K562 (cell line): ENCODE results near the gene ABHD3. TPM values are rescaled to one million over a fixed set of nuclear protein-coding genes. Genes with fewer than 3 reads are reported as not detected.

Experiments
- ATAC-seq: fragments of 200-7000 bp; cut with Tn5 transposase; 3 replicates; pipeline ENCODE4 v1.9.1; 2020; ENCODE audit warnings: moderate library complexity
- BruUV-seq: library from RNA; stranded (reverse); fragments of 400-500 nt; replicated peaks from 2 replicates; lab custom pipeline; 2021; lab: Mats Ljungman, UMichigan
- CTCF ChIA-PET: fragments of 300-600 bp; formaldehyde crosslinking; extraction: SDS; loops from one replicate; lab custom pipeline; 2021; ENCODE audit warnings: low intra/inter-chr PET ratio; lab: Yijun Ruan, JAX
- POLR2A ChIA-PET: fragments of 300-600, 350-650 bp; sonication (Branson Sonifier 250); formaldehyde crosslinking; extraction: SDS; loops from one replicate; lab custom pipeline; 2021; ENCODE audit warnings: antibody characterized with exemption, inconsistent platforms; lab: Yijun Ruan, JAX
- DNase-seq, 4 experiments: peaks; one replicate each; pipeline versions ENCODE4 v3.0.0 to v3.0.0-alpha.2; 2011 to 2018; ENCODE audit warnings: low spot score in 3 of 4, mixed read lengths in 3 of 4; ENCODE audit errors: extremely low read depth in 1 of 4
- FAIRE-seq: peaks from 2 replicates; lab custom pipeline; 2011; peaks lifted over from hg19 to GRCh38; lab: Jason Lieb, UNC
- H2AFZ ChIP-seq: 2 replicates; pipeline ENCODE4 v1.6.0; 2011; ENCODE audit warnings: low read depth, low read length, control low read depth, inconsistent platforms
- H3K27ac ChIP-seq: fragments of 200-600 bp; 3 replicates; pipeline ENCODE4 v1.8.0; 2011; ENCODE audit warnings: low read depth, mild to moderate bottlenecking, control low read depth, inconsistent platforms, low read length, moderate library complexity, mixed read lengths; ENCODE audit errors: extremely low read depth
- H3K27me3 ChIP-seq, 2 experiments: fragments of 300-600 bp in 1 of 2; 2 replicates in 1 of 2; 3 replicates in 1 of 2; pipeline versions ENCODE4 v1.6.0 to v1.8.0; 2011; ENCODE audit warnings: inconsistent platforms in 2 of 2, low read length in 2 of 2, mild to moderate bottlenecking in 1 of 2, mixed read lengths in 1 of 2, moderate library complexity in 1 of 2; ENCODE audit not compliant: control insufficient read depth in 2 of 2, insufficient read depth in 2 of 2
- H3K36me3 ChIP-seq: fragments of 300-600 bp; 3 replicates; pipeline ENCODE4 v1.8.0; 2011; ENCODE audit warnings: mild to moderate bottlenecking, low read length, inconsistent platforms; ENCODE audit not compliant: control insufficient read depth, insufficient read depth
- H3K4me1 ChIP-seq, 2 experiments: fragments of 200-600 bp in 1 of 2; replicated peaks in 1 of 2; 2 replicates in 1 of 2; 3 replicates in 1 of 2; pipeline versions ENCODE4 v1.5.1 to v1.8.0; 2011; ENCODE audit warnings: inconsistent platforms in 2 of 2, low read length in 2 of 2, mild to moderate bottlenecking in 1 of 2, mixed read lengths in 1 of 2, moderate library complexity in 1 of 2; ENCODE audit not compliant: control insufficient read depth in 2 of 2, insufficient read depth in 2 of 2
- H3K4me2 ChIP-seq: 2 replicates; pipeline ENCODE4 v1.6.1; 2011; ENCODE audit warnings: low read length, control low read depth, inconsistent platforms, mixed read lengths; ENCODE audit not compliant: insufficient read depth
- H3K4me3 ChIP-seq: fragments of 200-600 bp; sonication (generic), shearing (Covaris generic); 2 replicates; pipeline ENCODE4 v1.5.1; 2016; ENCODE audit warnings: control low read depth, inconsistent platforms
- H3K79me2 ChIP-seq: fragments of 200-600 bp; 3 replicates; pipeline ENCODE4 v1.8.0; 2011; ENCODE audit warnings: low read length, inconsistent platforms; ENCODE audit not compliant: control insufficient read depth, insufficient read depth
- H3K9ac ChIP-seq, 2 experiments: 2 replicates each; pipeline versions ENCODE4 v1.6.0 to v1.6.1; 2011; ENCODE audit warnings: low read depth in 2 of 2, low read length in 2 of 2, control low read depth in 1 of 2, inconsistent platforms in 1 of 2, mild to moderate bottlenecking in 1 of 2, mixed read lengths in 1 of 2; ENCODE audit not compliant: insufficient read depth in 1 of 2
- H3K9me1 ChIP-seq: one replicate; pipeline ENCODE4 v1.6.0; 2011; ENCODE audit warnings: inconsistent platforms, mild to moderate bottlenecking, low read length, moderate library complexity; ENCODE audit not compliant: control insufficient read depth, insufficient read depth
- H3K9me3 ChIP-seq: replicated peaks from 2 replicates; pipeline ENCODE4 v1.5.1; 2011; ENCODE audit warnings: low read depth, low read length, inconsistent platforms; ENCODE audit not compliant: control insufficient read depth, insufficient read depth
- H4K20me1 ChIP-seq: replicated peaks from 2 replicates; pipeline ENCODE4 v1.6.1; 2011; ENCODE audit warnings: low read length, inconsistent platforms, mixed read lengths; ENCODE audit not compliant: control insufficient read depth, insufficient read depth
- CBFA2T2 ChIP-seq: fragments of 450-650 bp; conservative IDR thresholded peaks from 2 replicates; pipeline ENCODE4 v1.6.1; 2017; ENCODE audit warnings: mild to moderate bottlenecking
- EP300 ChIP-seq: IDR thresholded peaks from 2 replicates; pipeline ENCODE4 v1.6.1; 2012; ENCODE audit warnings: low read length, improper control_type of control experiment
- FOXK1 ChIP-seq: sonication (generic); formaldehyde crosslinking; IDR thresholded peaks from 2 replicates; pipeline ENCODE4 v1.8.0; 2022; ENCODE audit warnings: missing genetic modification reagents, mild to moderate bottlenecking, borderline replicate concordance
- KHSRP ChIP-seq: fragments of 450-650 bp; IDR thresholded peaks from 2 replicates; pipeline ENCODE4 v1.6.1; 2017
- MECOM ChIP-seq: fragments of 250-450 bp; sonication (Bioruptor Pico); IDR thresholded peaks from 2 replicates; pipeline ENCODE4 v1.8.0; 2022; ENCODE audit warnings: inconsistent platforms
- POLR2G ChIP-seq: fragments of 200-400 bp; formaldehyde crosslinking; IDR thresholded peaks from 2 replicates; pipeline ENCODE4 v1.6.1; 2017; ENCODE audit warnings: low read depth, mild to moderate bottlenecking, antibody characterized with exemption, low read length, moderate library complexity
- PPARD ChIP-seq: fragments of 250-450 bp; sonication (Bioruptor Pico); IDR thresholded peaks from 2 replicates; pipeline ENCODE4 v1.8.0; 2022; ENCODE audit warnings: inconsistent platforms, mild to moderate bottlenecking, moderate library complexity
- RB1 ChIP-seq: fragments of 450-650 bp; IDR thresholded peaks from 2 replicates; pipeline ENCODE4 v1.6.1; 2017; ENCODE audit warnings: low read depth, mild to moderate bottlenecking
- RNF2 ChIP-seq: sonication (generic); IDR thresholded peaks from 2 replicates; pipeline ENCODE4 v1.6.1; 2016
- SAFB ChIP-seq: fragments of 200-400 bp; formaldehyde crosslinking; IDR thresholded peaks from 2 replicates; pipeline ENCODE4 v1.6.1; 2017; ENCODE audit warnings: low read depth, low read length, borderline replicate concordance
- SP2 ChIP-seq: IDR thresholded peaks from 2 replicates; pipeline ENCODE4 v1.6.1; 2011; ENCODE audit warnings: mild to moderate bottlenecking, low read depth, low read length, moderate library complexity; ENCODE audit not compliant: poor library complexity, severe bottlenecking; ENCODE audit errors: extremely low read depth
- U2AF2 ChIP-seq: fragments of 200-400 bp; formaldehyde crosslinking; optimal IDR thresholded peaks from 2 replicates; pipeline ENCODE3; 2017; ENCODE audit warnings: low read depth, mild to moderate bottlenecking, low read length
- ZBTB7A ChIP-seq: IDR thresholded peaks from 2 replicates; pipeline ENCODE4 v1.6.1; 2011; ENCODE audit warnings: low read depth, mild to moderate bottlenecking, low read length, moderate library complexity, borderline replicate concordance; ENCODE audit not compliant: control insufficient read depth
- ZFP30 ChIP-seq: fragments of 250-450 bp; sonication (Bioruptor Pico); IDR thresholded peaks from 2 replicates; pipeline ENCODE4 v1.8.0; 2022; ENCODE audit warnings: moderate library complexity, mild to moderate bottlenecking, inconsistent platforms, borderline replicate concordance
- ZNF316 ChIP-seq: fragments of 450-650 bp; IDR thresholded peaks from 2 replicates; pipeline ENCODE4 v1.6.1; 2016
- WGBS: fragments of 100-300 bp; shearing (Covaris generic); methylation state at CpG from one replicate; pipeline ENCODE4 v1.1.6; 2016; ENCODE audit warnings: low coverage, mixed read lengths; ENCODE audit not compliant: insufficient coverage; ENCODE audit errors: missing lambda C conversion rate; 5-methylcytosine and 5-hydroxymethylcytosine counted together
- in situ Hi-C: fragments of 300-500 bp; cut with MboI; formaldehyde crosslinking; loops from 4 replicates; pipeline ENCODE4 v1.15.0; 2018; ENCODE audit warnings: inconsistent platforms, mixed read lengths
- intact Hi-C: fragments of 100-400 bp; cut with micrococcal nuclease; formaldehyde crosslinking; loops from 2 replicates; pipeline ENCODE4 v1.14.2; 2022
- polyA plus RNA-seq, 8 experiments: library from polyadenylated mRNA; depleted of rRNA in 4 of 8; stranded (reverse) in 5 of 8; unstranded in 3 of 8; fragments of >200 nt; fragmentation: Nextera tagmentation in 2 of 8; fragmentation: Illumina TruSeq in 1 of 8; extraction: Ambion mirVana in 2 of 8; extraction: Trizol in 1 of 8; gene quantifications; 2 replicates each; pipeline versions ENCODE4 v1.2.1 to v1.2.3, GENCODE V29; 2011 to 2014; ENCODE audit warnings: inconsistent platforms in 1 of 8, missing spikeins in 1 of 8
- total RNA-seq, 7 experiments: library from RNA; depleted of rRNA in 6 of 7; stranded (reverse); fragments of >200 nt in 6 of 7; fragmentation: Illumina TruSeq in 2 of 7; extraction: Trizol in 2 of 7; gene quantifications; 2 replicates each; pipeline versions ENCODE4 v1.2.1 to v1.2.3, GENCODE V29; 2011 to 2021; ENCODE audit warnings: low replicate concordance in 1 of 7
- TF ChIP-seq, protein P1 (sequence below), 2 experiments: IDR thresholded peaks; 2 replicates each; pipeline ENCODE4 v1.6.1; 2012; ENCODE audit warnings: improper control_type of control experiment in 2 of 2, low read depth in 2 of 2, low read length in 2 of 2, borderline replicate concordance in 1 of 2
- TF ChIP-seq, protein P2 (sequence below): fragments of 450-650 bp; IDR thresholded peaks from 2 replicates; pipeline ENCODE4 v1.6.1; 2016; ENCODE audit warnings: antibody characterized with exemption
- TF ChIP-seq, protein P3 (sequence below): sonication (generic); formaldehyde crosslinking; IDR thresholded peaks from 2 replicates; pipeline ENCODE4 v1.9.0; 2022; ENCODE audit warnings: mild to moderate bottlenecking, missing genetic modification reagents
- TF ChIP-seq, protein P4 (sequence below): fragments of 250-450 bp; sonication (Bioruptor Pico); IDR thresholded peaks from 2 replicates; pipeline ENCODE4 v1.6.1; 2021; ENCODE audit warnings: mild to moderate bottlenecking

ABHD3 gene
- total and polyA plus RNA-seq, 9 of the 15 experiments (the other 6 are each of a cell fraction or from before 2014, with no cell fraction given), result 6.3 to 38.8 (median 19.4) TPM

DNA sequence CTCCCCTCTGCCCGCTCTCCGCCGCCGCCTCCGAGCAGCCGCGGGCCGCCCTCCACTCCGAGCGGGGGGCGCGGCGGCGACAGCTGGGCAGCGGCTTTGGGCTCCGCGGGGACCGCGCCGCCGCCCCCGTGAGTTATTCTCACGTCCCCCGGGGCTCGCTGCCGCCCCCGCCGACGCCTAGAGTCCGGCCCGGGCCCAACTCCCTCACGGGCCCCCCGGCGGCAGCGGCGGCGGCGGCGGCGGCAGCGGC lies 36.7 kb upstream of the ABHD3 start:
- Histone ChIP-seq H3K9me1 (no peaks in the 10 kb centered on the region), H3K9ac (peak overlapping the region; percentile 90 to 98; a peak in 3 of 4 replicates), H2AFZ (no peak overlapping the region), H3K4me3 (peak overlapping the region; percentile 90), H3K4me1 (peaks cover 12 to 14% of the 10 kb centered on the region in 2 experiments; a peak in 4 of 5 replicates), H3K79me2 (peaks cover 56% of the 10 kb centered on the region), H3K36me3 (no peaks in the 10 kb centered on the region), H3K4me2 (peak overlapping the region; percentile 84; the same call in 1 of the 2 replicates), H3K27ac (peak overlapping the region; percentile 95), H4K20me1 (peaks cover 7% of the 10 kb centered on the region; the same call in 1 of the 2 replicates), H3K27me3 (no peaks in the 10 kb centered on the region), H3K9me3 (no peaks in the 10 kb centered on the region; the same call in 1 of the 2 replicates)
- in situ Hi-C loops (no loop called here), intact Hi-C loops (loop anchor here (5.0 to 10.0 kb wide), 2 partner anchors 129 to 246 kb away; partner anchors contain the start of gene SNRPD1)
- ChIA-PET POLR2A (interaction anchor here (1.7 to 3.8 kb wide), 2 partner anchors 10 to 37 kb away, joined by 5 to 21 read pairs; partner anchors contain the start of gene ABHD3), CTCF (no interaction called here)
- WGBS, result 0% methylated on average over 6 of the region's 41 CpGs
- ATAC-seq (no peak), FAIRE-seq (no peak), DNase-seq (no peak)
- BruUV-seq, result no TSS peak
- TF ChIP-seq, protein P1, sequence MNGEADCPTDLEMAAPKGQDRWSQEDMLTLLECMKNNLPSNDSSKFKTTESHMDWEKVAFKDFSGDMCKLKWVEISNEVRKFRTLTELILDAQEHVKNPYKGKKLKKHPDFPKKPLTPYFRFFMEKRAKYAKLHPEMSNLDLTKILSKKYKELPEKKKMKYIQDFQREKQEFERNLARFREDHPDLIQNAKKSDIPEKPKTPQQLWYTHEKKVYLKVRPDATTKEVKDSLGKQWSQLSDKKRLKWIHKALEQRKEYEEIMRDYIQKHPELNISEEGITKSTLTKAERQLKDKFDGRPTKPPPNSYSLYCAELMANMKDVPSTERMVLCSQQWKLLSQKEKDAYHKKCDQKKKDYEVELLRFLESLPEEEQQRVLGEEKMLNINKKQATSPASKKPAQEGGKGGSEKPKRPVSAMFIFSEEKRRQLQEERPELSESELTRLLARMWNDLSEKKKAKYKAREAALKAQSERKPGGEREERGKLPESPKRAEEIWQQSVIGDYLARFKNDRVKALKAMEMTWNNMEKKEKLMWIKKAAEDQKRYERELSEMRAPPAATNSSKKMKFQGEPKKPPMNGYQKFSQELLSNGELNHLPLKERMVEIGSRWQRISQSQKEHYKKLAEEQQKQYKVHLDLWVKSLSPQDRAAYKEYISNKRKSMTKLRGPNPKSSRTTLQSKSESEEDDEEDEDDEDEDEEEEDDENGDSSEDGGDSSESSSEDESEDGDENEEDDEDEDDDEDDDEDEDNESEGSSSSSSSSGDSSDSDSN (IDR thresholded peaks at IDR 0.05; ENCODE audit: borderline replicate concordance in 1 of 2, low read depth in 2 of 2, low read length in 2 of 2), result peak in 1 of 2 experiments; percentile 14; a peak in 2 of 4 replicates
- TF ChIP-seq KHSRP (no peak), ZFP30 (CRISPR knock-in tag) (no peak), ZBTB7A (peak; percentile 83; the same call in 1 of the 2 replicates), SP2 (no peak), CBFA2T2 (no peak), MECOM (CRISPR knock-in tag) (no peak), PPARD (no peak), FOXK1 (CRISPR knock-in tag) (no peak), RB1 (no peak), ZNF316 (no peak), U2AF2 (no peak), POLR2G (peak; percentile 6), EP300 (no peak), SAFB (no peak), RNF2 (no peak)
- TF ChIP-seq, protein P2, sequence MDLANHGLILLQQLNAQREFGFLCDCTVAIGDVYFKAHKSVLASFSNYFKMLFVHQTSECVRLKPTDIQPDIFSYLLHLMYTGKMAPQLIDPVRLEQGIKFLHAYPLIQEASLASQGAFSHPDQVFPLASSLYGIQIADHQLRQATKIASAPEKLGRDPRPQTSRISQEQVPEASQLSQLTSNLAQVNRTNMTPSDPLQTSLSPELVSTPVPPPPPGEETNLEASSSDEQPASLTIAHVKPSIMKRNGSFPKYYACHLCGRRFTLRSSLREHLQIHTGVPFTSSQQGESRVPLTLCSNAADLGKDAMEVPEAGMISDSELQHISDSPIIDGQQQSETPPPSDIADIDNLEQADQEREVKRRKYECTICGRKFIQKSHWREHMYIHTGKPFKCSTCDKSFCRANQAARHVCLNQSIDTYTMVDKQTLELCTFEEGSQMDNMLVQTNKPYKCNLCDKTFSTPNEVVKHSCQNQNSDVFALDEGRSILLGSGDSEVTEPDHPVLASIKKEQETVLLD, result no peak
- TF ChIP-seq, protein P3, sequence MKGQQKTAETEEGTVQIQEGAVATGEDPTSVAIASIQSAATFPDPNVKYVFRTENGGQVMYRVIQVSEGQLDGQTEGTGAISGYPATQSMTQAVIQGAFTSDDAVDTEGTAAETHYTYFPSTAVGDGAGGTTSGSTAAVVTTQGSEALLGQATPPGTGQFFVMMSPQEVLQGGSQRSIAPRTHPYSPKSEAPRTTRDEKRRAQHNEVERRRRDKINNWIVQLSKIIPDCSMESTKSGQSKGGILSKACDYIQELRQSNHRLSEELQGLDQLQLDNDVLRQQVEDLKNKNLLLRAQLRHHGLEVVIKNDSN (CRISPR knock-in tag), result no peak
- TF ChIP-seq, protein P4, sequence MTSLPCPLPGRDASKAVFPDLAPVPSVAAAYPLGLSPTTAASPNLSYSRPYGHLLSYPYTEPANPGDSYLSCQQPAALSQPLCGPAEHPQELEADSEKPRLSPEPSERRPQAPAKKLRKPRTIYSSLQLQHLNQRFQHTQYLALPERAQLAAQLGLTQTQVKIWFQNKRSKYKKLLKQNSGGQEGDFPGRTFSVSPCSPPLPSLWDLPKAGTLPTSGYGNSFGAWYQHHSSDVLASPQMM (CRISPR knock-in tag), result no peak
